T-cell (primary cell): ENCODE results near the gene LRRC27. TPM values are rescaled to one million over a fixed set of nuclear protein-coding genes. Genes with fewer than 3 reads are reported as not detected.
A peak's percentile ranks its signal among the peaks of the same experiment; 100 is the strongest.

Experiments
- ATAC-seq, 4 experiments: fragments of 200-7000 bp in 3 of 4; fragments of 150-1000 bp in 1 of 4; cut with Tn5 transposase; replicated peaks in 1 of 4; 1 replicate in 3 of 4; 2 replicates in 1 of 4; pipeline ENCODE4 v1.10.0; 2021; ENCODE audit warnings: moderate library complexity in 3 of 4, mild to moderate bottlenecking in 2 of 4, moderate number of reproducible peaks in 1 of 4
- CTCF ChIA-PET, 2 donors: fragments of 300-600 bp; sonication (Branson Sonifier 250); formaldehyde crosslinking; loops; one replicate each; lab custom pipeline; 2022; ENCODE audit warnings: antibody characterized with exemption in 2 of 2; lab: Charles Lee
- POLR2A ChIA-PET, 2 donors: fragments of 300-600 bp; sonication (Branson Sonifier 250); formaldehyde crosslinking; loops; one replicate each; lab custom pipeline; 2022; ENCODE audit warnings: antibody characterized with exemption in 2 of 2; lab: Charles Lee
- DNase-seq, 35 experiments: peaks; one replicate each; pipeline versions ENCODE4 v3.0.0 to v3.0.0-alpha.2; 2013 to 2023
- H3K27ac ChIP-seq: one replicate; pipeline ENCODE4 v1.5.1; 2013; ENCODE audit warnings: low read length
- H3K27me3 ChIP-seq, 2 experiments: replicated peaks in 1 of 2; 1 replicate in 1 of 2; 2 replicates in 1 of 2; pipeline versions ENCODE4 v1.6.1 to v1.7.0; 2013; ENCODE audit warnings: low read length in 1 of 2, mixed read lengths in 1 of 2; ENCODE audit not compliant: control insufficient read depth in 2 of 2, insufficient read depth in 2 of 2; ENCODE audit errors: extremely low read depth in 1 of 2
- H3K36me3 ChIP-seq, 2 donors: 1 replicate in 1 of 2; 2 replicates in 1 of 2; pipeline versions ENCODE4 v1.6.1 to v1.7.0; 2013; ENCODE audit warnings: low read length in 1 of 2; ENCODE audit not compliant: control insufficient read depth in 2 of 2, insufficient read depth in 1 of 2; ENCODE audit errors: extremely low read depth in 1 of 2
- H3K4me1 ChIP-seq, 2 experiments: 1 replicate in 1 of 2; 2 replicates in 1 of 2; pipeline versions ENCODE4 v1.6.1 to v1.7.0; 2013; ENCODE audit warnings: low read length in 2 of 2, mixed read lengths in 1 of 2; ENCODE audit not compliant: insufficient read depth in 2 of 2, control insufficient read depth in 1 of 2; ENCODE audit errors: extremely low read depth in 1 of 2
- H3K4me3 ChIP-seq, 2 donors: 1 replicate in 1 of 2; 2 replicates in 1 of 2; pipeline versions ENCODE4 v1.5.1 to v1.7.0; 2013; ENCODE audit warnings: mild to moderate bottlenecking in 2 of 2, low read length in 1 of 2, moderate library complexity in 1 of 2; ENCODE audit not compliant: control insufficient read depth in 1 of 2; ENCODE audit errors: extremely low read depth in 1 of 2
- H3K9me3 ChIP-seq: 2 replicates; pipeline ENCODE4 v1.7.0; 2013
- H3K27ac Mint-ChIP-seq, 2 donors: one replicate each; pipeline ENCODE4 v1.8.0; 2020 to 2021; ENCODE audit warnings: mild to moderate bottlenecking in 2 of 2, mixed read lengths in 2 of 2
- H3K27me3 Mint-ChIP-seq, 2 donors: one replicate each; pipeline ENCODE4 v1.8.0; 2021 to 2022; ENCODE audit warnings: mixed read lengths in 2 of 2
- H3K36me3 Mint-ChIP-seq: one replicate; pipeline ENCODE4 v1.8.0; 2021; ENCODE audit warnings: mixed read lengths
- H3K4me1 Mint-ChIP-seq, 3 donors: one replicate each; pipeline ENCODE4 v1.8.0; 2020 to 2022; ENCODE audit warnings: mixed read lengths in 3 of 3, mild to moderate bottlenecking in 1 of 3
- H3K4me3 Mint-ChIP-seq, 3 donors: one replicate each; pipeline ENCODE4 v1.8.0; 2020 to 2022; ENCODE audit warnings: mild to moderate bottlenecking in 3 of 3, mixed read lengths in 3 of 3, moderate library complexity in 3 of 3
- H3K9me3 Mint-ChIP-seq, 3 donors: one replicate each; pipeline ENCODE4 v1.8.0; 2020 to 2022; ENCODE audit warnings: mixed read lengths in 3 of 3
- WGBS: methylation state at CpG from one replicate; pipeline ENCODE4 v1.1.5; 2013; ENCODE audit warnings: missing lambda C conversion rate; ENCODE audit not compliant: insufficient coverage; 5-methylcytosine and 5-hydroxymethylcytosine counted together
- total RNA-seq, 35 experiments: library from RNA in 6 of 35; stranded (reverse) in 6 of 35; fragments of 120-200 nt in 1 of 35; gene quantifications; one replicate each; pipeline versions ENCODE4 v1.2.1 to v1.2.4 and lab custom pipeline; 2013 to 2026

LRRC27 gene
- total RNA-seq, 5 donors from 2014 or later (not counting 1 experiment from before 2014, with no cell fraction given), result 3.1 to 7.8 (median 7.0) TPM

GRCh38 chr10:132366499-132366898 lies 34.5 kb downstream of the LRRC27 start:
- Mint-ChIP-seq H3K27me3 (no peaks in the 10 kb centered on the region), H3K4me1 (no peaks in the 10 kb centered on the region), H3K4me3 (no peak overlapping the region), H3K27ac (no peak overlapping the region), H3K9me3 (no peaks in the 10 kb centered on the region), H3K36me3 (peaks cover 33% of the 10 kb centered on the region)
- H3K27ac ChIP-seq, result no peak overlapping the region
- H3K9me3 ChIP-seq, result no peaks in the 10 kb centered on the region
- peaks cover 0 to 3% of the 10 kb centered on the region in 2 donors for H3K36me3 ChIP-seq
- H3K4me3 ChIP-seq, result no peak overlapping the region
- ChIA-PET CTCF (no interaction called here), POLR2A (no interaction called here)
- 74% methylated on average over 3 of the region's 9 CpGs for WGBS
- DNase-seq, result peak in 1 of 35 experiments; percentile 10
- H3K27me3 ChIP-seq, result peaks cover 0 to 11% of the 10 kb centered on the region in 2 experiments
- ATAC-seq, result no peak
- peaks cover 0 to 5% of the 10 kb centered on the region in 2 experiments for H3K4me1 ChIP-seq

- H3K4me1 Mint-ChIP-seq, result peaks cover 4 to 6% (median 5%) of the 10 kb centered on the region in 3 donors
- no peak overlapping the region for H3K27ac Mint-ChIP-seq
- no peaks in the 10 kb centered on the region for H3K9me3 ChIP-seq
- no peak overlapping the region for H3K4me3 Mint-ChIP-seq
- no peak overlapping the region for H3K4me3 ChIP-seq
- ChIA-PET POLR2A (no interaction called here), CTCF (no interaction called here)
- DNase-seq, result no peak
- H3K4me1 ChIP-seq, result peaks cover 0 to 11% of the 10 kb centered on the region in 2 experiments
- H3K27ac ChIP-seq, result no peak overlapping the region
- H3K27me3 ChIP-seq, result peaks cover 0 to 22% of the 10 kb centered on the region in 2 experiments
- H3K36me3 Mint-ChIP-seq, result peaks cover 28% of the 10 kb centered on the region
- H3K27me3 Mint-ChIP-seq, result peaks cover 0 to 2% of the 10 kb centered on the region in 2 donors
- ATAC-seq, result no peak
- H3K9me3 Mint-ChIP-seq, result no peaks in the 10 kb centered on the region
- H3K36me3 ChIP-seq, result peaks cover 0 to 3% of the 10 kb centered on the region in 2 donors
- WGBS, result no CpG with 5 or more reads among the region's 4 CpGs
These were observed 36.4 kb downstream of the LRRC27 start for GRCh38 chr10:132368391-132368790.

GRCh38 chr10:132368881-132369635 lies 37.1 kb downstream of the LRRC27 start:
- no peak for DNase-seq
- Histone ChIP-seq H3K27ac (no peak overlapping the region), H3K36me3 (peaks cover 0 to 3% of the 10 kb centered on the region in 2 donors), H3K4me3 (no peak overlapping the region), H3K4me1 (peaks cover 0 to 11% of the 10 kb centered on the region in 2 experiments), H3K27me3 (peaks cover 0 to 22% of the 10 kb centered on the region in 2 experiments), H3K9me3 (no peaks in the 10 kb centered on the region)
- ATAC-seq, result no peak
- Mint-ChIP-seq H3K27me3 (peaks cover 0 to 2% of the 10 kb centered on the region in 2 donors), H3K4me1 (peaks cover 4 to 6% (median 5%) of the 10 kb centered on the region in 3 donors), H3K9me3 (no peaks in the 10 kb centered on the region), H3K27ac (no peak overlapping the region), H3K36me3 (peaks cover 28% of the 10 kb centered on the region), H3K4me3 (no peak overlapping the region)
- POLR2A ChIA-PET, result no interaction called here
- 79% methylated on average over 6 of the region's 9 CpGs for WGBS
- CTCF ChIA-PET, result no interaction called here

- Mint-ChIP-seq H3K27ac (no peak overlapping the region), H3K36me3 (peaks cover 28% of the 10 kb centered on the region), H3K4me1 (peaks cover 4 to 6% (median 5%) of the 10 kb centered on the region in 3 donors), H3K9me3 (no peaks in the 10 kb centered on the region), H3K27me3 (peaks cover 0 to 2% of the 10 kb centered on the region in 2 donors), H3K4me3 (no peak overlapping the region)
- DNase-seq (no peak), ATAC-seq (no peak)
- Histone ChIP-seq H3K36me3 (no peaks in the 10 kb centered on the region), H3K27me3 (peaks cover 0 to 22% of the 10 kb centered on the region in 2 experiments), H3K9me3 (no peaks in the 10 kb centered on the region), H3K27ac (no peak overlapping the region), H3K4me1 (peaks cover 0 to 11% of the 10 kb centered on the region in 2 experiments), H3K4me3 (no peak overlapping the region)
- ChIA-PET CTCF (no interaction called here), POLR2A (no interaction called here)
- 92% methylated on average over 9 of the region's 13 CpGs for WGBS
These were observed 37.7 kb downstream of the LRRC27 start for GRCh38 chr10:132369636-132370185.

- ChIA-PET POLR2A (no interaction called here), CTCF (no interaction called here)
- no peak for ATAC-seq
- Histone ChIP-seq H3K9me3 (no peaks in the 10 kb centered on the region), H3K36me3 (no peaks in the 10 kb centered on the region), H3K27me3 (peaks cover 0 to 22% of the 10 kb centered on the region in 2 experiments), H3K4me3 (no peak overlapping the region), H3K27ac (no peak overlapping the region), H3K4me1 (peaks cover 0 to 11% of the 10 kb centered on the region in 2 experiments)
- no peaks in the 10 kb centered on the region for H3K9me3 Mint-ChIP-seq
- WGBS, result 95% methylated on average over 30 of the region's 31 CpGs
- no peak for DNase-seq
- H3K4me1 Mint-ChIP-seq, result peaks cover 4 to 6% (median 5%) of the 10 kb centered on the region in 3 donors
- H3K36me3 Mint-ChIP-seq, result peaks cover 25% of the 10 kb centered on the region
- no peak overlapping the region for H3K4me3 Mint-ChIP-seq
- H3K27ac Mint-ChIP-seq, result no peak overlapping the region
- peaks cover 0 to 2% of the 10 kb centered on the region in 2 donors for H3K27me3 Mint-ChIP-seq
These were observed 38.7 kb downstream of the LRRC27 start for GRCh38 chr10:132370426-132371340.

- no peaks in the 10 kb centered on the region for H3K36me3 ChIP-seq
- peaks cover 0 to 22% of the 10 kb centered on the region in 2 experiments for H3K27me3 ChIP-seq
- no peak overlapping the region for H3K27ac ChIP-seq
- H3K4me3 ChIP-seq, result no peak overlapping the region
- ATAC-seq, result no peak
- CTCF ChIA-PET, result no interaction called here
- Mint-ChIP-seq H3K27me3 (peaks cover 0 to 2% of the 10 kb centered on the region in 2 donors), H3K9me3 (no peaks in the 10 kb centered on the region), H3K4me1 (peaks cover 4 to 6% (median 5%) of the 10 kb centered on the region in 3 donors), H3K36me3 (peaks cover 25% of the 10 kb centered on the region), H3K27ac (peak overlapping the region in 1 of 2 donors; percentile 25), H3K4me3 (no peak overlapping the region)
- DNase-seq, result peak in 2 of 35 experiments; percentile 20 to 36
- POLR2A ChIA-PET, result no interaction called here
- peaks cover 0 to 11% of the 10 kb centered on the region in 2 experiments for H3K4me1 ChIP-seq
- 30% methylated on average over 5 of the region's 9 CpGs for WGBS
- H3K9me3 ChIP-seq, result no peaks in the 10 kb centered on the region
These were observed 39.7 kb downstream of the LRRC27 start for GRCh38 chr10:132371641-132372081.
